GM21529 (cell line): ENCODE data around the gene AFAP1.

ENCODE experiments used
- ATAC-seq: cut with Tn5 transposase; IDR thresholded peaks from one replicate; pipeline ENCODE4 v1.9.1; 2021; ENCODE audit not compliant: unreplicated experiment

AFAP1 gene

DNA sequence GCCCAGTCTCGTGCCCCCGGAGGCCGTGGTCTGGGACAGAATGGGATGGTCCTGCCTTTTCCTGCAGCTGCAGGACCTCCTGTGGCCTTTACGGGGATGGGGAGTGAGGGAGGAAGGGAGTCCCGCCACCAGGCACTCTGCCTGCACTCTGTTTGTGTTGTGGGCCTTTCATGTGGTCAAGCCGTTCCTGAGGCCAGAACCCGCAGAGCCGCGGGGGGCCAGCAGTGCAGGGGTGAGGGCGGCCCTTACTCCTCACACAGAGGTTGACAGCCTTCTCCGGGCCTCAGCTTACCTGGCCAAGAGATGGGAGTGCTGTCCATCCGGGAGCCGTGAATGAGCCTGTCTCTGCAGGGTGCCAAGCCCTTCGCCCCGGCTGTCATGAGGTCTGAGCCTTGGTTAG is 230.7 kb downstream of the AFAP1 start:
- no peak for ATAC-seq
